Measurements from ENCODE around the gene AFG3L2.

- TF ChIP-seq POLR2AphosphoS5 (IDR thresholded peaks at IDR 0.05; ENCODE audit: borderline replicate concordance, low read depth, low read length) (no peak), EZH2 (IDR thresholded peaks at IDR 0.05) (no peak)
Observed at GRCh38 chr18:12324991-12325725, 51.9 kb downstream of the AFG3L2 start.

Data from SK-N-MC (cell line).